ENCODE results near the gene ZNF550.

GRCh38 chr19:57527136-57527881 lies 32.4 kb downstream of the ZNF550 start, which contains the start of gene ZNF549:
- TF ChIP-seq CTCF (IDR thresholded peaks at IDR 0.05; ENCODE audit: insufficient read depth, low read length) (no peak), GABPA (IDR thresholded peaks at IDR 0.05; ENCODE audit: low read depth) (peak; percentile 95), POLR2AphosphoS5 (IDR thresholded peaks at IDR 0.05; ENCODE audit: low read depth) (peak; percentile 66; the same call in 1 of the 2 replicates), SPI1 (IDR thresholded peaks at IDR 0.05; ENCODE audit: borderline replicate concordance, low read depth) (no peak)
- TF ChIP-seq, protein P1, sequence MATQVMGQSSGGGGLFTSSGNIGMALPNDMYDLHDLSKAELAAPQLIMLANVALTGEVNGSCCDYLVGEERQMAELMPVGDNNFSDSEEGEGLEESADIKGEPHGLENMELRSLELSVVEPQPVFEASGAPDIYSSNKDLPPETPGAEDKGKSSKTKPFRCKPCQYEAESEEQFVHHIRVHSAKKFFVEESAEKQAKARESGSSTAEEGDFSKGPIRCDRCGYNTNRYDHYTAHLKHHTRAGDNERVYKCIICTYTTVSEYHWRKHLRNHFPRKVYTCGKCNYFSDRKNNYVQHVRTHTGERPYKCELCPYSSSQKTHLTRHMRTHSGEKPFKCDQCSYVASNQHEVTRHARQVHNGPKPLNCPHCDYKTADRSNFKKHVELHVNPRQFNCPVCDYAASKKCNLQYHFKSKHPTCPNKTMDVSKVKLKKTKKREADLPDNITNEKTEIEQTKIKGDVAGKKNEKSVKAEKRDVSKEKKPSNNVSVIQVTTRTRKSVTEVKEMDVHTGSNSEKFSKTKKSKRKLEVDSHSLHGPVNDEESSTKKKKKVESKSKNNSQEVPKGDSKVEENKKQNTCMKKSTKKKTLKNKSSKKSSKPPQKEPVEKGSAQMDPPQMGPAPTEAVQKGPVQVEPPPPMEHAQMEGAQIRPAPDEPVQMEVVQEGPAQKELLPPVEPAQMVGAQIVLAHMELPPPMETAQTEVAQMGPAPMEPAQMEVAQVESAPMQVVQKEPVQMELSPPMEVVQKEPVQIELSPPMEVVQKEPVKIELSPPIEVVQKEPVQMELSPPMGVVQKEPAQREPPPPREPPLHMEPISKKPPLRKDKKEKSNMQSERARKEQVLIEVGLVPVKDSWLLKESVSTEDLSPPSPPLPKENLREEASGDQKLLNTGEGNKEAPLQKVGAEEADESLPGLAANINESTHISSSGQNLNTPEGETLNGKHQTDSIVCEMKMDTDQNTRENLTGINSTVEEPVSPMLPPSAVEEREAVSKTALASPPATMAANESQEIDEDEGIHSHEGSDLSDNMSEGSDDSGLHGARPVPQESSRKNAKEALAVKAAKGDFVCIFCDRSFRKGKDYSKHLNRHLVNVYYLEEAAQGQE (IDR thresholded peaks at IDR 0.05; ENCODE audit: insufficient replicate concordance, low read depth) = no peak
